ENCODE results near the gene MEIOB.

GRCh38 chr16:1906846-1907165 lies 34.8 kb upstream of the MEIOB start:
- TF ChIP-seq EP300 (IDR thresholded peaks at IDR 0.05) (no peak), CTCF (IDR thresholded peaks at IDR 0.05) (no peak), POLR2A (IDR thresholded peaks at IDR 0.05) (no peak)

Measured in stomach (tissue), 4 donors.